ENCODE measurements around the gene ZNF343.

ZNF343 gene

GRCh38 chr20:2538931-2539720 is 30.4 kb upstream of the ZNF343 start:
- no peak for TF ChIP-seq CTCF (conservative IDR thresholded peaks at IDR 0.05; ENCODE audit: low read depth, low read length)
- no peak overlapping the region for H3K4me3 ChIP-seq (ENCODE audit: low read depth, low read length)
- DNase-seq (ENCODE audit: low read depth) = no peak

GRCh38 chr20:2538356-2538755 is 29.6 kb upstream of the ZNF343 start:
- no peak for TF ChIP-seq CTCF (conservative IDR thresholded peaks at IDR 0.05; ENCODE audit: low read depth, low read length)
- no peak for DNase-seq (ENCODE audit: low read depth)
- no peak overlapping the region for H3K4me3 ChIP-seq (ENCODE audit: low read depth, low read length)

GRCh38 chr20:2537101-2537500 is 28.4 kb upstream of the ZNF343 start:
- DNase-seq (ENCODE audit: low read depth) = no peak
- TF ChIP-seq CTCF (conservative IDR thresholded peaks at IDR 0.05; ENCODE audit: low read depth, low read length) = no peak
- H3K4me3 ChIP-seq (ENCODE audit: low read depth, low read length) = no peak overlapping the region

GRCh38 chr20:2536560-2536986 is 27.9 kb upstream of the ZNF343 start, which contains the start of gene TMC2:
Gene TMC2 (plus strand): TSS chr20:2536573. CDS start chr20:2536622, 49 bp downstream.
- H3K4me3 ChIP-seq (ENCODE audit: low read depth, low read length) = no peak within 1 kb of the TSS
- TF ChIP-seq CTCF (conservative IDR thresholded peaks at IDR 0.05; ENCODE audit: low read depth, low read length) = no peak
- DNase-seq (ENCODE audit: low read depth) = no peak

- DNase-seq (ENCODE audit: low read depth) = no peak
- no peak overlapping the region for H3K4me3 ChIP-seq (ENCODE audit: low read depth, low read length)
- no peak for TF ChIP-seq CTCF (conservative IDR thresholded peaks at IDR 0.05; ENCODE audit: low read depth, low read length)
Measured at GRCh38 chr20:2535711-2536559, 27.2 kb upstream of the ZNF343 start.

GRCh38 chr20:2533118-2533517 is 24.4 kb upstream of the ZNF343 start:
- H3K4me3 ChIP-seq (ENCODE audit: low read depth, low read length) = no peak overlapping the region
- no peak for DNase-seq (ENCODE audit: low read depth)
- TF ChIP-seq CTCF (conservative IDR thresholded peaks at IDR 0.05; ENCODE audit: low read depth, low read length) = no peak
